ENCODE measurements around the gene CHMP2B. TPM values are rescaled to one million over a fixed set of nuclear protein-coding genes. Genes with fewer than 3 reads are reported as not detected.

CHMP2B gene
- total RNA-seq, 1 experiment from 2014 or later, result 17.6 TPM

- H3K9me3 ChIP-seq (replicated peaks), result no peaks in the 10 kb centered on the region
- peak in 1 of 2 experiments; percentile 4 for DNase-seq (ENCODE audit: low read depth in 1 of 2, low spot score in 2 of 2)
- H3K27me3 ChIP-seq (replicated peaks), result no peaks in the 10 kb centered on the region
- no peak overlapping the region for H3K4me3 ChIP-seq
- H3K4me1 ChIP-seq (replicated peaks), result peaks cover 8% of the 10 kb centered on the region; the same call in 1 of the 2 replicates
- no peaks in the 10 kb centered on the region for H3K36me3 ChIP-seq
- H3K27ac ChIP-seq, result no peak overlapping the region
Observed at GRCh38 chr3:87206070-87206469, 21.0 kb upstream of the CHMP2B start.

- Histone ChIP-seq H3K4me3 (no peak overlapping the region), H3K27me3 (replicated peaks) (no peaks in the 10 kb centered on the region), H3K4me1 (replicated peaks) (peaks cover 8% of the 10 kb centered on the region; the same call in 1 of the 2 replicates), H3K27ac (no peak overlapping the region), H3K36me3 (no peaks in the 10 kb centered on the region), H3K9me3 (replicated peaks) (no peaks in the 10 kb centered on the region)
- no peak for DNase-seq (ENCODE audit: low read depth in 1 of 2, low spot score in 2 of 2)
Observed at GRCh38 chr3:87206635-87207034, 20.5 kb upstream of the CHMP2B start.

GRCh38 chr3:87207460-87207859 is 19.6 kb upstream of the CHMP2B start:
- Histone ChIP-seq H3K27ac (no peak overlapping the region), H3K36me3 (no peaks in the 10 kb centered on the region), H3K9me3 (replicated peaks) (no peaks in the 10 kb centered on the region), H3K4me1 (replicated peaks) (peaks cover 8% of the 10 kb centered on the region; the same call in 1 of the 2 replicates), H3K27me3 (replicated peaks) (no peaks in the 10 kb centered on the region), H3K4me3 (no peak overlapping the region)
- no peak for DNase-seq (ENCODE audit: low read depth in 1 of 2, low spot score in 2 of 2)

GRCh38 chr3:87209111-87209510 is 18.0 kb upstream of the CHMP2B start:
- peaks cover 8% of the 10 kb centered on the region; the same call in 1 of the 2 replicates for H3K4me1 ChIP-seq (replicated peaks)
- no peak overlapping the region for H3K27ac ChIP-seq
- H3K9me3 ChIP-seq (replicated peaks), result no peaks in the 10 kb centered on the region
- H3K4me3 ChIP-seq, result no peak overlapping the region
- H3K36me3 ChIP-seq, result no peaks in the 10 kb centered on the region
- H3K27me3 ChIP-seq (replicated peaks), result no peaks in the 10 kb centered on the region
- no peak for DNase-seq (ENCODE audit: low read depth in 1 of 2, low spot score in 2 of 2)

GRCh38 chr3:87218560-87218959 is 8.5 kb upstream of the CHMP2B start:
- Histone ChIP-seq H3K36me3 (no peaks in the 10 kb centered on the region), H3K4me1 (replicated peaks) (no peaks in the 10 kb centered on the region), H3K9me3 (replicated peaks) (no peaks in the 10 kb centered on the region), H3K27me3 (replicated peaks) (no peaks in the 10 kb centered on the region), H3K27ac (no peak overlapping the region), H3K4me3 (no peak overlapping the region)
- no peak for DNase-seq (ENCODE audit: low read depth in 1 of 2, low spot score in 2 of 2)

- no peak for DNase-seq (ENCODE audit: low read depth in 1 of 2, low spot score in 2 of 2)
- Histone ChIP-seq H3K9me3 (replicated peaks) (no peaks in the 10 kb centered on the region), H3K27me3 (replicated peaks) (no peaks in the 10 kb centered on the region), H3K4me1 (replicated peaks) (no peaks in the 10 kb centered on the region), H3K27ac (no peak overlapping the region), H3K36me3 (no peaks in the 10 kb centered on the region), H3K4me3 (no peak overlapping the region)
Observed at GRCh38 chr3:87219611-87220010, 7.5 kb upstream of the CHMP2B start.

- Histone ChIP-seq H3K9me3 (replicated peaks) (no peaks in the 10 kb centered on the region), H3K4me1 (replicated peaks) (peaks cover 11% of the 10 kb centered on the region; the same call in 1 of the 2 replicates), H3K4me3 (no peak overlapping the region), H3K27me3 (replicated peaks) (no peaks in the 10 kb centered on the region), H3K27ac (no peak overlapping the region), H3K36me3 (no peaks in the 10 kb centered on the region; the same call in 1 of the 2 replicates)
- DNase-seq (ENCODE audit: low read depth in 1 of 2, low spot score in 2 of 2), result no peak
Observed at GRCh38 chr3:87225659-87226058, 1.4 kb upstream of the CHMP2B start.

GRCh38 chr3:87227835-87228144 is 681 bp downstream of the CHMP2B start:
- H3K36me3 ChIP-seq, result no peaks in the 10 kb centered on the region; the same call in 1 of the 2 replicates
- peaks cover 11% of the 10 kb centered on the region; the same call in 1 of the 2 replicates for H3K4me1 ChIP-seq (replicated peaks)
- peak overlapping the region; percentile 88 for H3K4me3 ChIP-seq
- DNase-seq (ENCODE audit: low read depth in 1 of 2, low spot score in 2 of 2), result no peak
- H3K27me3 ChIP-seq (replicated peaks), result no peaks in the 10 kb centered on the region
- H3K9me3 ChIP-seq (replicated peaks), result no peaks in the 10 kb centered on the region
- H3K27ac ChIP-seq, result no peak overlapping the region; the same call in 1 of the 2 replicates

- DNase-seq (ENCODE audit: low read depth in 1 of 2, low spot score in 2 of 2), result no peak
Observed at GRCh38 chr3:87228316-87228715, 1.2 kb downstream of the CHMP2B start.

GRCh38 chr3:87229113-87229512 is 2.0 kb downstream of the CHMP2B start:
- H3K27me3 ChIP-seq (replicated peaks), result no peaks in the 10 kb centered on the region
- H3K36me3 ChIP-seq, result no peaks in the 10 kb centered on the region; the same call in 1 of the 2 replicates
- no peak overlapping the region for H3K27ac ChIP-seq
- H3K4me1 ChIP-seq (replicated peaks), result peaks cover 11% of the 10 kb centered on the region; the same call in 1 of the 2 replicates
- no peaks in the 10 kb centered on the region for H3K9me3 ChIP-seq (replicated peaks)
- no peak overlapping the region for H3K4me3 ChIP-seq
- DNase-seq (ENCODE audit: low read depth in 1 of 2, low spot score in 2 of 2), result no peak

More at GRCh38 chr3:87228316-87228715, 1.2 kb downstream of the CHMP2B start:
- Histone ChIP-seq H3K27ac (no peak overlapping the region), H3K4me3 (peak overlapping the region; percentile 88), H3K9me3 (replicated peaks) (no peaks in the 10 kb centered on the region), H3K27me3 (replicated peaks) (no peaks in the 10 kb centered on the region), H3K36me3 (no peaks in the 10 kb centered on the region; the same call in 1 of the 2 replicates), H3K4me1 (replicated peaks) (peaks cover 11% of the 10 kb centered on the region; the same call in 1 of the 2 replicates)

GRCh38 chr3:87233805-87234204 is 6.7 kb downstream of the CHMP2B start:
- Histone ChIP-seq H3K4me3 (no peak overlapping the region), H3K27me3 (replicated peaks) (no peaks in the 10 kb centered on the region), H3K4me1 (replicated peaks) (no peaks in the 10 kb centered on the region), H3K36me3 (no peaks in the 10 kb centered on the region), H3K27ac (no peak overlapping the region), H3K9me3 (replicated peaks) (no peaks in the 10 kb centered on the region)
- no peak for DNase-seq (ENCODE audit: low read depth in 1 of 2, low spot score in 2 of 2)

GRCh38 chr3:87236093-87236492 is 9.0 kb downstream of the CHMP2B start:
- no peak for DNase-seq (ENCODE audit: low read depth in 1 of 2, low spot score in 2 of 2)
- no peaks in the 10 kb centered on the region for H3K27me3 ChIP-seq (replicated peaks)

GRCh38 chr3:87246662-87247429 is 19.7 kb downstream of the CHMP2B start:
- H3K4me1 ChIP-seq (replicated peaks), result no peaks in the 10 kb centered on the region
- H3K36me3 ChIP-seq, result peaks cover 6% of the 10 kb centered on the region
- no peak for DNase-seq (ENCODE audit: low read depth in 1 of 2, low spot score in 2 of 2)
- H3K27ac ChIP-seq, result no peak overlapping the region
- no peaks in the 10 kb centered on the region for H3K27me3 ChIP-seq (replicated peaks)
- no peaks in the 10 kb centered on the region for H3K9me3 ChIP-seq (replicated peaks)
- H3K4me3 ChIP-seq, result no peak overlapping the region

More at GRCh38 chr3:87236093-87236492, 9.0 kb downstream of the CHMP2B start:
- Histone ChIP-seq H3K36me3 (no peaks in the 10 kb centered on the region), H3K9me3 (replicated peaks) (no peaks in the 10 kb centered on the region), H3K4me3 (no peak overlapping the region), H3K27ac (no peak overlapping the region), H3K4me1 (replicated peaks) (no peaks in the 10 kb centered on the region)

GRCh38 chr3:87247430-87247773 is 20.3 kb downstream of the CHMP2B start:
- Histone ChIP-seq H3K9me3 (replicated peaks) (no peaks in the 10 kb centered on the region), H3K27me3 (replicated peaks) (no peaks in the 10 kb centered on the region), H3K27ac (no peak overlapping the region), H3K36me3 (peaks cover 6% of the 10 kb centered on the region), H3K4me1 (replicated peaks) (no peaks in the 10 kb centered on the region), H3K4me3 (no peak overlapping the region)
- DNase-seq (ENCODE audit: low read depth in 1 of 2, low spot score in 2 of 2), result no peak
